GM20000 (cell line): Measurements from ENCODE around the gene LRWD1.

ENCODE experiments used
- DNase-seq: peaks from one replicate; pipeline ENCODE4 v3.0.0; 2012; ENCODE audit warnings: low spot score
- TF ChIP-seq, protein P1 (sequence below): IDR thresholded peaks from 2 replicates; pipeline ENCODE4 v1.5.1; 2012; ENCODE audit warnings: mild to moderate bottlenecking, control low read depth; ENCODE audit errors: extremely low read depth, missing control alignments

Gene LRWD1

GRCh38 chr7:102424787-102425218, 40.0 kb upstream of the LRWD1 start:
- TF ChIP-seq, protein P1, sequence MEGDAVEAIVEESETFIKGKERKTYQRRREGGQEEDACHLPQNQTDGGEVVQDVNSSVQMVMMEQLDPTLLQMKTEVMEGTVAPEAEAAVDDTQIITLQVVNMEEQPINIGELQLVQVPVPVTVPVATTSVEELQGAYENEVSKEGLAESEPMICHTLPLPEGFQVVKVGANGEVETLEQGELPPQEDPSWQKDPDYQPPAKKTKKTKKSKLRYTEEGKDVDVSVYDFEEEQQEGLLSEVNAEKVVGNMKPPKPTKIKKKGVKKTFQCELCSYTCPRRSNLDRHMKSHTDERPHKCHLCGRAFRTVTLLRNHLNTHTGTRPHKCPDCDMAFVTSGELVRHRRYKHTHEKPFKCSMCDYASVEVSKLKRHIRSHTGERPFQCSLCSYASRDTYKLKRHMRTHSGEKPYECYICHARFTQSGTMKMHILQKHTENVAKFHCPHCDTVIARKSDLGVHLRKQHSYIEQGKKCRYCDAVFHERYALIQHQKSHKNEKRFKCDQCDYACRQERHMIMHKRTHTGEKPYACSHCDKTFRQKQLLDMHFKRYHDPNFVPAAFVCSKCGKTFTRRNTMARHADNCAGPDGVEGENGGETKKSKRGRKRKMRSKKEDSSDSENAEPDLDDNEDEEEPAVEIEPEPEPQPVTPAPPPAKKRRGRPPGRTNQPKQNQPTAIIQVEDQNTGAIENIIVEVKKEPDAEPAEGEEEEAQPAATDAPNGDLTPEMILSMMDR: no peak
- DNase-seq: no peak

- DNase-seq: peak; percentile 84
- TF ChIP-seq, protein P1: no peak
Measured at GRCh38 chr7:102425639-102426267, 39.0 kb upstream of the LRWD1 start.

DNA sequence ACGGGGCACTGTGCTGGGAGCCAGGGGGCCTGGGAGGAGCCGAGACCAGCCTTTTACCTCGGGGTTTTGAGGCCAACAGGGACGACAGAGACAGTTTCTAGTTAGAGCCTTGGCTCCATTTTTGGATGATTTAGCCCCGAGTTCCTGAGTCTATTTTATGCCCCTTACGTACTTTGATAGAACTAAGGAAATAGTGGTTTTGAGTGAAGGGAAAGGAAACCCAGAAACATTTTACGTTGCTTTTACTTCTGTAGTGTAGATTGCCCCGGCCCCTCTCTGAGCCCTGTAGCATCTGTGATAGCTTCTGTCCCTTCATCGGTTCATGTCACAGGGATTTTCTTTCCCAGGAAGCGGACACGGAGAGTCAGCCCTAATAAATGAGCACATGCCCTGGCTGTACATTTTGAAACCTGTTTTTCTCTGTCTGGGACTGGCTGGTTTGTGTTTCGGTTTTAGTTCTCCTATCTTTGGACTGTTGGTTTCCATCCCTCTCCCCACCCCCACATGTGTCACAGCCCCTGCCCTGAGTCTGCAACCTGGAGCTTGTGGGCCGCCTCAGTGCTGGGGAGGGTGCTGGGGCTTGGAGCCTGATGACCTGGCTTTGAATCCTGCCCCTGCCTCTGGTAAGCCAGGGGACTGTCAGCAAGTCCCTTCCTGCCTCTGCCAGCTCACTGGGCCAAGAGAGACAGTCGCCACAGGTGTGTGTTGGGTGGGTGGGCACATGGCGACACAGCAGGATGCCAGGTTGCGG, 38.3 kb upstream of the LRWD1 start:
- TF ChIP-seq, protein P1: no peak
- peak; percentile 81 for DNase-seq

DNA sequence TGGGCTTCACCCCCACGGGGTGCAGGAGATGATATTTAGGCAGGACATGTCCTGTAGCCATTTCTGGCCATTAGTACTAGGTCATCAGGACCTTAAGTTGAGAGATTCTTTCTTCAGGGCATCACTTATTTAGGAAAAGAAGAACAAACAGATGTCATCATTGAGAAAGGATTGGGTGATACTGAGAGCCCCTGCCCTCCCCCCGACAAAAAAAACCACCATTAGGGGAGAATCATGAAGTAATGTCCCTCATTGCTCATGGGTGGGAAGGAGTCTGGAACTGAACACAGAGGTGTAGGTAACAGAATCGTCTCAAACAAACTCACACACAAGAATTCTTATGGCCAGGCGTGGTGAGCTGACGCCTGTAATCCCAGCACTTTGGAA, 37.8 kb upstream of the LRWD1 start:
- TF ChIP-seq, protein P1: no peak
- DNase-seq: no peak

DNA sequence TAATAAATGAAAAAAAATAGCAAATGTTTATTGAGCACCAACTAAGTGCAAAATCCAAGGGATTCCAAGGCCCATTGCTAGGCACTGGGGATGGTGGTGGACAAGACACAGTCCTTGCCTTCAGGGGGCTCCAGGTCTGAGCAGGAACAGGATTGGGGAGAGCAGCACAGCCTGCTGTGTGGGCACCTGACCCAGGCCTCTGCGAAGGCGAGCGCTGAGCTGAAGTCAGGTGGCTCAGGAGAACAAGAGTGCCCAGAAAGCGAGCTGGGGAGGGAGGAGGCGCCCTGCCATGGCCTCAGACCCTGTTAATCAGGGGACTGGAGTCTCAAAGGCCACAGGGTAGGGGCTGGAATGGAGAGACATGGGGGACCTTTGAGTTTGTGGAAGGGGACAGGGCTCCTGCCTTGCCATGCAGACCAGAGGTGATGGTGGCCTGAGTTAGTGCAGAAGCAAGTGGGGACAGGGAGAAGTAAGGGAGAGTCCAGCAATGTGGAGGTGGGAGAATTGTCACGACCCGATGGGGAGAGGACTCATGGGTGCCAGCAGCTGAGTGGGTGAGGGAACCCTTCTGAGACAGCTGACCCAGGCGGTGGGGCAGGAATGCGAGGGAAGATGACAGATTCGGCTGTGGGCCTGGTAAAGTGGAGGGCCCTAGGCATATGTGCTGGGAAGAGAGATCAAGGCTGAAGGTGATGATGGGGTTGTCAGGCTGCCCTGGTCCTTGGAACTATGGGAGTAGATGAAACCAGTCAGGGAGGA, 35.5 kb upstream of the LRWD1 start:
- DNase-seq: no peak

DNA sequence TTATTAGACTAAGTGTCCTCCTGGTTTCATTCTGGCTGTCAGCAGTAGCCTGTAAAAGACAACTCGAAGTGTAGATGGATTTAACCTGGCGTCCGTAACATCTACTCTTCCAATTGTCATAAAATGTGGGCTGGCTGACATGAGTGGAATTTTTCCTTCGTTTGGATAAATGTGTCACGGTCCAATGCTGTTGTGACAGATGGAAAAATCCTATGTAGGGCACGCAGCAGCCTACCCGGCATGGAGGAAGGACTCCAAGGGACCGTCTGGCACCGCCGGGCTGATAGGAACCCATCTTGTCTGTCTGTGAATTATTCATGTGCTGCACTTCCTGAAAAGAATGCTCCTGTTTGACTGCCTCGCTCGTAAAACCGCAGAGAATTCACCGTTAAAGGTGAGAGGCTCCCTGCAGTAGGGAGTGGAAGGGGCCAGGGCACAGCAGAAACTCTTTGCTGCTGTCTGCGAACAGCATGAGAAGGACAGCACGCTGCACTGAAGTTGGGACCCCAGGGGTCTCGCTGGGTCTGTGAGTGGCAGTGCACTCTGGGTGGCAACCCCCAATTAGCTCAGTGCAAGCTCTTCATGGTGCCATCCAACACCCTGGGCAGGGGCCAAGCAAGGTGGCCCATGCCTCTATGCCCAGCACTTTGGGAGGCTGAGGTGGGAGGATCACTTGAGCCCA, 33.0 kb upstream of the LRWD1 start:
- TF ChIP-seq, protein P1: no peak
- DNase-seq: peak; percentile 69

More for the DNA sequence above, 35.5 kb upstream of the LRWD1 start:
- TF ChIP-seq, protein P1: no peak
